Right lobe of liver (tissue), 6 donors: ENCODE measurements around the gene SRMS. TPM values are rescaled to one million over a fixed set of nuclear protein-coding genes. Genes with fewer than 3 reads are reported as not detected.

Experiments used
- ATAC-seq, 4 donors: fragments of 200-7000 bp; cut with Tn5 transposase; one replicate each; pipeline ENCODE4 v1.9.1; 2020; ENCODE audit warnings: mild to moderate bottlenecking in 4 of 4, moderate library complexity in 4 of 4
- DNase-seq, 3 donors: peaks; one replicate each; pipeline ENCODE4 v3.0.0-alpha.2; 2020
- H3K27ac ChIP-seq, 3 donors: fragments of 200-600 bp; one replicate each; pipeline ENCODE4 v1.8.0; 2022
- H3K27me3 ChIP-seq, 2 donors: fragments of 200-600 bp; one replicate each; pipeline ENCODE4 v1.8.0; 2022
- H3K36me3 ChIP-seq, 4 donors: fragments of 200-600 bp; sonication (generic) in 1 of 4; one replicate each; pipeline versions ENCODE4 v1.5.1 to v1.8.0; 2017 to 2022; ENCODE audit warnings: control low read depth in 1 of 4
- H3K4me1 ChIP-seq, 4 donors: fragments of 200-600 bp; sonication (generic) in 1 of 4; one replicate each; pipeline versions ENCODE4 v1.5.1 to v1.8.0; 2017 to 2022; ENCODE audit warnings: control low read depth in 1 of 4
- H3K4me3 ChIP-seq, 3 donors: fragments of 200-600 bp; one replicate each; pipeline ENCODE4 v1.8.0; 2022
- H3K9me3 ChIP-seq, 4 donors: fragments of 200-600 bp; sonication (generic) in 1 of 4; one replicate each; pipeline versions ENCODE4 v1.5.1 to v1.8.0; 2017 to 2022; ENCODE audit warnings: control low read depth in 1 of 4
- POLR2A ChIP-seq: fragments of 450-650 bp; IDR thresholded peaks from one replicate; pipeline ENCODE4 v1.6.1; 2017; ENCODE audit warnings: antibody characterized with exemption, mild to moderate bottlenecking
- WGBS: methylation state at CpG from one replicate; pipeline ENCODE4 v1.1.6; 2018; ENCODE audit warnings: low coverage, low lambda C conversion rate; ENCODE audit not compliant: insufficient coverage; ENCODE audit errors: missing lambda C conversion rate; 5-methylcytosine and 5-hydroxymethylcytosine counted together
- intact Hi-C, 2 donors: fragments of 100-400 bp; cut with DNase I; formaldehyde crosslinking; loops; one replicate each; pipeline versions ENCODE4 v1.11.2 to v1.14.1; 2022
- total RNA-seq, 6 experiments: library from RNA; depleted of rRNA in 2 of 6; stranded (reverse); fragments of >200 nt in 2 of 6; fragmentation: NEBNext Ultra II Directional in 3 of 6; extraction: Animal tissue kit (Norgen Biotek cat#: 25700) in 3 of 6; gene quantifications; one replicate each; pipeline versions ENCODE4 v1.1.0 to v1.2.4, GENCODE V29; 2016 to 2023
- TF ChIP-seq, protein P1 (sequence below), 4 donors: fragments of 200-600 bp in 3 of 4; fragments of 450-650 bp in 1 of 4; IDR thresholded peaks; one replicate each; pipeline versions ENCODE4 v1.5.1 to v1.8.0; 2016 to 2022; ENCODE audit warnings: antibody characterized with exemption in 4 of 4, mild to moderate bottlenecking in 2 of 4
- donor health status: DM: no; HTN: yes; CAD: no.
- donor health status: DM: no; HTN: no; CAD: no.
- donor health status: DM: no; HTN: no; CAD: no.
- donor health status: DM: no; HTN: yes; CAD: no.
- donor health status: DM: no; HTN: yes; CAD: no.

The SRMS gene
- total RNA-seq, 6 experiments from 2014 or later = not detected

DNA sequence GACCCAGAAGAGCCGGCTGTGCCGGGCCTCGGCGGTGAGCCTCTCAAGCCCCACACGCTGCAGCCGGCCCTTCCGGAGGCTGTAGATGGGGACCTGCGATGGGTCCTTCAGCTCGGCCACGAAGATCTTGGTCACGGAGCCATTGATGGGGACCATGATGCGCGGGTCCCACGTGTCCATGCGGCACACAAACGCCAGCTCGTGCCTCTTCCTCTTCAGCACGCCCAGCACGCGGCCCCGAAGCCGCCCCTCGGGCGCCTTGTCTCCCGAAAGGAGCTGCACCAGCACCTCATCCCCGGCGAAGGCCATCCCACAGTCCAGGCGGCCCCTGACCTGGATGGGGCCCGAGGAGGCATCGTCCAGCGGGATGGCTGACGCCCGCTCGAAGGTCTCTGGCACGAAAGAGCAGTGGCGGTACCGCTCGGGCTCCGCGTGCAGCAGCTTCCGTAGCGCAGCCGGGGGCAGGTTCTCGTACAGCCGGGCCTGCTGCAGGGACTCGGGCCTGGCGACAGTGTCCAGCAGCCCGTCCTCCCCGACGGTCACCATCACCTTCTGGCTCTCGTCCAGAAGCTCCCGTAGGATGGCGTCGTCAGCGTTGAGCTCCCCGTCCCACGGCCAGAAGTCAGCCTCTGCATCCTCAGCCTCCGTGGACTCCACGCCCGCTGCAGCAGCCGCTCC, 17.6 kb upstream of the SRMS start:
- Histone ChIP-seq H3K27ac (no peak overlapping the region), H3K36me3 (peaks cover 0 to 37% (median 14%) of the 10 kb centered on the region in 4 donors), H3K4me1 (no peaks in the 10 kb centered on the region), H3K27me3 (no peaks in the 10 kb centered on the region), H3K4me3 (no peak overlapping the region), H3K9me3 (no peaks in the 10 kb centered on the region)
- 86% methylated on average over 7 of the region's 61 CpGs for whole genome bisulfite sequencing
- no peak for ATAC-seq
- intact Hi-C loops = no loop called here
- DNase-seq = no peak
- TF ChIP-seq, protein P1, sequence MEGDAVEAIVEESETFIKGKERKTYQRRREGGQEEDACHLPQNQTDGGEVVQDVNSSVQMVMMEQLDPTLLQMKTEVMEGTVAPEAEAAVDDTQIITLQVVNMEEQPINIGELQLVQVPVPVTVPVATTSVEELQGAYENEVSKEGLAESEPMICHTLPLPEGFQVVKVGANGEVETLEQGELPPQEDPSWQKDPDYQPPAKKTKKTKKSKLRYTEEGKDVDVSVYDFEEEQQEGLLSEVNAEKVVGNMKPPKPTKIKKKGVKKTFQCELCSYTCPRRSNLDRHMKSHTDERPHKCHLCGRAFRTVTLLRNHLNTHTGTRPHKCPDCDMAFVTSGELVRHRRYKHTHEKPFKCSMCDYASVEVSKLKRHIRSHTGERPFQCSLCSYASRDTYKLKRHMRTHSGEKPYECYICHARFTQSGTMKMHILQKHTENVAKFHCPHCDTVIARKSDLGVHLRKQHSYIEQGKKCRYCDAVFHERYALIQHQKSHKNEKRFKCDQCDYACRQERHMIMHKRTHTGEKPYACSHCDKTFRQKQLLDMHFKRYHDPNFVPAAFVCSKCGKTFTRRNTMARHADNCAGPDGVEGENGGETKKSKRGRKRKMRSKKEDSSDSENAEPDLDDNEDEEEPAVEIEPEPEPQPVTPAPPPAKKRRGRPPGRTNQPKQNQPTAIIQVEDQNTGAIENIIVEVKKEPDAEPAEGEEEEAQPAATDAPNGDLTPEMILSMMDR (IDR thresholded peaks at IDR 0.05) = no peak
- no peak for TF ChIP-seq POLR2A

DNA sequence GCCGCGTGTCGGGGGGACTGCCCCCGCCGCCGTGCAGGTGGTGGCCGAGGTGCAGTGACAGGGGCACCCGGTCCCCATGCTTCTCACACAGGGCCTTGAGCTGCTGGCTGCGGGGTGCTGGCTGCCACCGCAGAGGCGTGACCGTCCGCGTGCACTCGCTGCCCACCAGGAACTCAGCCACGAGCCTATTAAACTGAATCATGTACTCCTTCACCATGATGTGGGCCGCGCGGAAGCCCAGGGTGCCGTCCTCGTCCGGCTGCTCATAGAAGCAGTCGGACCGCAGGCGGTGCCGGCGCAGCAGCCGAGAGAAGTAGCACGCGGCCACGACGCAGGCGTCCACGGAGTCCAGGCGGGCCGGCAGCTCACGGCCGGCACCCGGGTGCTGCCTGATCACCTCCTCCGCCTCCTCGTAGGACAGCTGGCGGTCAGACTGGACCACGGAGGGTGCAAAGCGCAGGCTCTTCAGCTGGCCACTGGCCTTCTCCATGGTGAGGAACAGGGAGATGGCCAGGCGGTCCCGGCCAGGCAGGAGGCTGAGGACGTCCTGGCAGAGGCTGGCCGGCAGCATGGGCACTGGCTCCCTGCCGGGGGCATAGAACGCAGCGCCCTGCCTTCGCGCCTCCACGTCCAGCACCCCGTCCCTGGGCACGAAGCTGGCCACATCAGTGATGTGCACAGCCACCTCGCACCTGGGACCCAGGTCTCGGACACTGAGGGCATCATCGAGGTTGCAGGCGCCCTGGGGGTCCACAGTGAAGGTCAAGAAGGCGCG, 16.7 kb upstream of the SRMS start:
- ATAC-seq (no peak), DNase-seq (no peak)

DNA sequence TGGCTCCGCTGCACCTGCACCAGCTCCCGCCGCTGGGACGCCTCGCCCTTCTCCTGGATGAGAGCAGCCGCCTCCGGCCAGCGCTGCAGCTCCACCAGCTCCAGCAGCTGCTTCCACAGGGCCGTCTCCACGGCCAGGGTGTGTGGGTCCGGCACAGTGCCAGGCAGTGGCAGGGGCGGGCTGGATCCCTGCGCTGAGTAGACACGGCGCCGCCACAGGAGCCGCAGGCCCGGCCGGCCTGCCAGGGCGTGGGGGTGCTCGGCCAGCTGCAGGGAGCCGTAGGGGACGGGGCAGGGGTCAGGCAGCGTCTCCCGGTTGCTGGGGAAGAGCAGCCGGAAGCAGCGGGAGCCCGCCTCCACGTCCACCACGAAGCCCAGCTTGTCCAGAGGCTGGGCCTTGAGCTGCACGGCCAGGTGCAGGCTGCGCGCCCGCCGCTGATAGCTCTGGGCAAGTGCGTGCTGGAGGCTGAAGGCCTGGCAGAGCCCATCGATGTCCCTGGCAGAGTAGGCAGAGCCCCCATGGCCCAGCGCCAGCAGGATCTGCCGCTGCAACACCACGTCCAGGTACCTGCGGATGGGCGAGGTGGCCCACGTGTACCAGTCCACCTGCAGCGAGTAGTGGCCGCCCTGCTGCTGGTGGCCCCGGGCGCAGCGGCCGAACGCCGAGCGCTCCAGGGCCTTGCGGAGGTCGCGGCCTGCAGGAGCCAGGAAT, 15.8 kb upstream of the SRMS start:
- TF ChIP-seq, protein P1 (IDR thresholded peaks at IDR 0.05) = no peak
- Histone ChIP-seq H3K36me3 (peaks cover 0 to 43% (median 15%) of the 10 kb centered on the region in 4 donors), H3K4me3 (no peak overlapping the region), H3K27me3 (no peaks in the 10 kb centered on the region), H3K4me1 (no peaks in the 10 kb centered on the region), H3K27ac (no peak overlapping the region), H3K9me3 (no peaks in the 10 kb centered on the region)
- DNase-seq = no peak
- WGBS = 90% methylated on average over 2 of the region's 55 CpGs
- intact Hi-C loops = no loop called here
- ATAC-seq = no peak

More for the DNA sequence above, 16.7 kb upstream of the SRMS start:
- Histone ChIP-seq H3K36me3 (peaks cover 0 to 40% (median 15%) of the 10 kb centered on the region in 4 donors), H3K4me3 (no peak overlapping the region), H3K4me1 (no peaks in the 10 kb centered on the region), H3K9me3 (no peaks in the 10 kb centered on the region), H3K27ac (no peak overlapping the region), H3K27me3 (no peaks in the 10 kb centered on the region)
- intact Hi-C loops = no loop called here
- 97% methylated on average over 28 of the region's 62 CpGs for WGBS
- TF ChIP-seq, protein P1 (IDR thresholded peaks at IDR 0.05) = no peak
- TF ChIP-seq POLR2A = no peak

DNA sequence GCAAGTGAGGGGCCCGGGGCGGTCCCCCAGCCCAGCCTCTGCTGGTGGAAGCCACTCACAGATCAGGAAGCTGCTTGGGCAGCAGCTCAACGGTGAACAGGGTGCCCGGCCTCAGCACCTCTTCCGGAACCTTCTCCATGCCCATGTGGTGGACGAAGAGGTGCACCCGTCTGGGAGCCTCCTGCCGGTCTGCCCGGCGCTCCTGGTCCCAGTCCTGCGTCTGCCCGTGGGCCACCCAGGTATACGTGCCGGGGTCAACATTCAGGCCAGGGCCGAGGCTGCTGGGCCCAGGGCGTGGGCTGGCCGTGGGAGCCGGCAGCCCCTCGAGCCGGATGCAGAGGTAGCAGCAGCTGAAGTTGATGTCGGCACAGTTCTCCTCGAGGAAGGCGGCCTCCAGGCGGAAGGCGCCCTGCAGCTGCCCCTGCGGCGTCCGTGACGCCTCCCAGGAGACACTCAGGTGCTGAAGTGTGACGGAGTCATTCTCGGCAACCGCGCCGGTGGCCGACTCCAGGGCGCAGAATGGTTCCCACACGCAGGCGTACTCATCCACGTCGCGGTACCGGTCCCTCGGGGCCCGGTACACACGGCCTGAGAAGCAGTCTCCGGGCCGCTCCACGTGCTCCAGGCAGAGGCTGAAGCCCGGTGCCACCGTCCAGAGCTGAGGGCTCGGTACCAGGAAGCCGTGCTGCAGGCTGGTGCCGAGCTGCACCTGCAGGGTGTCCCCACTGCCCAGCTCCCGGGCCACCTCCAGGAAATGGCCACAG, 15.1 kb upstream of the SRMS start:
- ATAC-seq (no peak), DNase-seq (no peak)
- TF ChIP-seq POLR2A = no peak
- TF ChIP-seq, protein P1 (IDR thresholded peaks at IDR 0.05) = no peak
- H3K4me1 ChIP-seq = no peaks in the 10 kb centered on the region
- no peaks in the 10 kb centered on the region for H3K9me3 ChIP-seq
- no peaks in the 10 kb centered on the region for H3K27me3 ChIP-seq
- peaks cover 0 to 43% (median 15%) of the 10 kb centered on the region in 4 donors for H3K36me3 ChIP-seq
- WGBS = 100% methylated on average over 1 of the region's 54 CpGs
- intact Hi-C loops = no loop called here
- H3K27ac ChIP-seq = no peak overlapping the region
- H3K4me3 ChIP-seq = no peak overlapping the region
